GM19463 (cell line): Measurements from ENCODE around the gene MAPK8IP2.
"Not testable (repeated sequence)": the region's sequence is repeated elsewhere in the genome, so short reads cannot be mapped to it uniquely, and the experiment has no call there.

Experiments used
- ATAC-seq: cut with Tn5 transposase; IDR thresholded peaks from one replicate; pipeline ENCODE4 v1.9.1; 2021; ENCODE audit warnings: mild to moderate bottlenecking, moderate library complexity; ENCODE audit not compliant: unreplicated experiment

The MAPK8IP2 gene

DNA sequence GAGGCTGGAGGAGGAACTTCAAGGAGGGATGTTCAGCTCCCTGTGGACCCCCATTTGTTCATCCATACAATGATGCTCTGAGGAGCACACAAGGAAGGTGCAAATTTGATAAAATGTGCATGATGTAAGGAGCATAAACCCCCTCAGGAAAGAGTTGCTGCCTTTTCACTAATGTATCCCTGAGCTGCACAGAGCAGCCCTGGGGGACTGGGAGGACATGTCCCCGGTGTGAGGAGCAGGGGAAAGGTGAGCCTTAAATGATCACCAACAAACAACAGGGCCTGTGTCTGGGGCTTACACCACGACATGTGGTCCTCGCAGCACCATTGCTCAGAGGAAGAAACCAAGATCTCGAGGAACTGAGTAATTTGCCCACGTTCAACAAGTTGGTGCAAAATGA lies 3.5 kb upstream of the MAPK8IP2 start:
- no peak for ATAC-seq

DNA sequence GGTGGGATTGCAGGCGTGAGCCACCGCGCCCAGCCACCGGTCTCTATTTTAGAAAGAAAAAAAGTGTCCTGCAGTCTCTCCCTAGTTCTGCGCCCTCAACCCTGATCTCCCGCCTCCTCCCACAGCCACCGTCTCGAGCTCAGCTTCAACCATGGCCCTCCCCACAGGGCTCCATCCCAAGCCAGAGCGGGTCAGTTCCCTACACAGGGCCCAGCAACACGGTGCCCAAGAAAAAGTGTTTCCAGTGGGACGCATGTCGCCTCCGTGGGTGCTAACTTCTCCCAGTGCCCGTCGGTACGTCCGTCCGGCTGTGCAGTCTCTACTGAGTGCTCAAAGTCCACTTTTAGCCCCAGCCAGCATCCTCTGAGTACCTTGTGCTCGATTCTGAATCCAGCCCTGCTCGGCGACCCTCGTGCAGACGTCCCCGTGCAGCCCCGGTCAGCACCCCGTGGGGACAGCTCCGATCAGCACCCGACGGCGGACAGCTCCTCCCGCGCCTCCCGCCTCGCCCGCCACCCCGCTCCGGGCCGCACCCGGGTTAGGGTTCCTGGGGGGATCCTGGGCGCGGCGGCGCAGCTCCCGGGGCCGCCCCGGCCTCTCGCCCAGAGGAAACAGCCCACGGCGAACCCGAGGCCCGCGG lies 657 bp upstream of the MAPK8IP2 start:
- no peak for ATAC-seq

DNA sequence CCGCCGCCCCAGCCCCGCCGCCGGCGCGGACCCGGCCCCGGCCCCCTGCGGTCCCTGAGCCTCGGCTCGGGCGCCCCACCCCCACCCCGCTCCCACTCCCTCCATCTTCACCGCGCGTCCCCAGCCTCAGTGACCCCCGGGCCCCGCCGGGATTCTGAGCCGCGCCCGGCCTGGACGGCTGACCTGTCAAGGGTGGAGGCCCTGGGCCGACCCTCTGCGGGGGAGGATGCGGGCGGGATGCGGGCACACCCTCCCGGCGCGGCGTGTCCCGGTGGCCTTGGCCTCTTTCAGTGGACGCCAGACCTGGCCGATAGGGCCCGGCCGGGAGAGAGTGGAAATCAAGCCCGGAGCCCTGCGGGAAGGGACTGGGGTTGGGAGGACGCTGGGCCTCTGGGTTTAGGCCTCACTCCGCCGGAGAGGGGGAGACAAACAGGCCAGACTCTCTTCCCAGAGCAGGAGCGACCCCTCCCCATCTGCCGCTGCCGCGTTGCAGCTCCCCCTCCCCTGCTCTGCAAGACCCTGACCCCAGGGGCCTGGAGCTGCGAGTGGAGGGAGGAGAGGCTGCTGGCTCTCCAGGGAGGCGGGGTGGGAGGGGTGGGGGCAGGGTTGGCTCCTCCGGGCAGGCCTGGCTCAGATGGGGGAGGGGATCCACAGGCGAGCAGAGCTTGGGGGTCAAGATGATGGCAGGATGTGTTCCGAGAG lies 525 bp downstream of the MAPK8IP2 start:
- no peak for ATAC-seq

DNA sequence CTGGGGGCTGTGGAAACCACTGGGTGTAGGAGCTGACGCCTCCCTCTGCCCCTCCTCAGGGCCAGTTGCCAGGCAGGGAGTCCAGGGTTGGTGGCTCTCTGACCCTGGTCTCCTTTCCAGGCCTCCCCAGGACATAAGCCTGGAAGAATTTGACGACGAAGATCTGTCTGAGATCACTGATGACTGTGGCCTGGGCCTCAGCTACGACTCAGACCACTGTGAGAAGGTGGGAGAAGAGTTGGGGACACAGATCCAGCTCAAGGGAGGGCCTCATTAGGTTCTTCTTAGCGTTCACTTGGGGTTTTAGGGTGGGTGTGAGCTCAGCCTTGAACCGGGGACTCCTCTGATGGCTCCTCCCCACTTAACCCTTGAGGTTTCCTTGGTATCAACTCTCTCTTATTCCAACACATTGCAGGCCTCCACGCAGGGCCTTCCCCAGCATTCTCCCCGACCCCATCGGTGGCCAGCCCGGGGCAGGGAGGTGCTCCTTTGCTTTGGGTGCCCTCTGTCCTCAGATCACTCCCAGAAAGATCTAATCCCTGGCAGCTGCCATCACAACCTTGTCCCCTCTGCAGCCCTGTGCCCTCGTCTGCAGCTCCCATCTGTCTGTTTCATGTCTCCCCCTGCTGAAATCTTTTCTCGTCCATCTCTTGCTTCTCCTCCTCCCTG lies 1.2 kb downstream of the MAPK8IP2 start:
- no peak for ATAC-seq

DNA sequence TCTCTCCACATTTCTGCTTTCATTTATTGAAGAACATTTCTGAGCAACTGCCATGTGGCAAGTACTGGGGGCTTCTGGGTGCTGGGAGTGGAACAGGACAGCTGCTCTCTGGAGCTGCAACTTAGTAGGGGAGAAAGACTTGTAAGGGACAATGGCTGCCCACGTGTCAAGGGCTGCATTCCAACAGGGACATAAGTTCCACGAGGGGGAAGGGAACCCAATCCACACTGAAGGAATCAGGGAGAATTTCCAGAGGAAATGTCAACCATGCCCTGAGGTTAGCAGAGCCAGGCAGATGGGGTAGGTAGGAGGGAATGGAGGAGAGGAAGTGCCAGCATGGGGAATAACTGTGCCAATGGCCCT lies 1.7 kb downstream of the MAPK8IP2 start:
- ATAC-seq: no peak

DNA sequence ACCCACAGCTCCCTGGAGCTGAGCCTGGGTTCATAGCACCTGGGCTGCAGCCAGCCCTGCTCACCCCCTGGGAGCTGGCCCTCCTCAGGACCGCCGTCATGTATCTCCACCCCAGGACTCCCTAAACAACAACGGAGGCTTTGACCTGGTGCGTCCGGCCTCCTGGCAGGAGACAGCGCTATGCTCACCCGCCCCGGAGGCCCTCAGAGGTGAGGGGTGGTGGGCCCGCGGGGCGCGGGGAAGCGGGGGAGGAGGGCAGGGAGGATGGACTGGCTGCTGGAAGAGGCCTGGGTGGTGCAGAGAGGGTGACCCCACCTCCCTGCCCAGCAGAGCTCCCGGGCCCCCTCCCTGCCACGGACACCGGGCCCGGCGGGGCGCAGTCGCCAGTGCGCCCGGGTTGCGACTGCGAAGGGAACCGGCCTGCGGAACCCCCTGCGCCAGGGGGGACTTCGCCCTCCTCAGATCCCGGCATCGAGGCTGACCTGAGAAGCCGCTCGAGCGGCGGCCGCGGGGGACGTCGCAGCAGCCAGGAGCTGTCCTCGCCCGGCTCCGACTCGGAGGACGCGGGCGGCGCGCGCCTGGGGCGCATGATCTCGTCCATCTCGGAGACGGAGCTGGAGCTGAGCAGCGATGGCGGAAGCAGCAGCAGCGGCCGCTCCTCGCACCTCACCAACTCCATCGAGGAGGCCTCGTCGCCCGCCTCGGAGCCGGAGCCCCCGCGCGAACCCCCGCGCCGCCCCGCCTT lies 3.1 kb downstream of the MAPK8IP2 start:
- no peak for ATAC-seq

DNA sequence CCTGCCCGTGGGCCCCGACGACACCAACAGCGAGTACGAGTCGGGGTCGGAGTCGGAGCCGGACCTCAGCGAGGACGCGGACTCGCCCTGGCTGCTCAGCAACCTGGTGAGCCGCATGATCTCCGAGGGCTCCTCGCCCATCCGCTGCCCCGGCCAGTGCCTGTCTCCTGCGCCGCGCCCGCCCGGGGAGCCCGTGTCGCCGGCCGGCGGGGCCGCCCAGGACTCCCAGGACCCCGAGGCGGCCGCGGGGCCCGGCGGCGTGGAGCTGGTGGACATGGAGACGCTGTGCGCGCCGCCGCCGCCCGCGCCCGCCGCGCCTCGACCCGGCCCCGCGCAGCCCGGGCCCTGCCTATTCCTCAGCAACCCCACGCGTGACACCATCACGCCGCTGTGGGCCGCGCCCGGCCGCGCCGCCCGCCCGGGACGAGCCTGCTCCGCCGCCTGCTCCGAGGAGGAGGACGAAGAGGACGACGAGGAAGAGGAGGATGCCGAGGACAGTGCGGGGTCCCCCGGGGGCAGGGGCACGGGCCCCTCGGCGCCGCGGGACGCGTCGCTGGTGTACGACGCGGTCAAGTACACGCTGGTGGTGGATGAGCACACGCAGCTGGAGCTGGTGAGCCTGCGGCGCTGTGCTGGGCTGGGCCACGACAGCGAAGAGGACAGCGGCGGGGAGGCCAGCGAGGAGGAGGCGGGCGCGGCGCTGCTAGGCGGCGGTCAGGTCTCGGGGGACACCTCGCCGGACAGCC lies 3.8 kb downstream of the MAPK8IP2 start:
- no peak for ATAC-seq

DNA sequence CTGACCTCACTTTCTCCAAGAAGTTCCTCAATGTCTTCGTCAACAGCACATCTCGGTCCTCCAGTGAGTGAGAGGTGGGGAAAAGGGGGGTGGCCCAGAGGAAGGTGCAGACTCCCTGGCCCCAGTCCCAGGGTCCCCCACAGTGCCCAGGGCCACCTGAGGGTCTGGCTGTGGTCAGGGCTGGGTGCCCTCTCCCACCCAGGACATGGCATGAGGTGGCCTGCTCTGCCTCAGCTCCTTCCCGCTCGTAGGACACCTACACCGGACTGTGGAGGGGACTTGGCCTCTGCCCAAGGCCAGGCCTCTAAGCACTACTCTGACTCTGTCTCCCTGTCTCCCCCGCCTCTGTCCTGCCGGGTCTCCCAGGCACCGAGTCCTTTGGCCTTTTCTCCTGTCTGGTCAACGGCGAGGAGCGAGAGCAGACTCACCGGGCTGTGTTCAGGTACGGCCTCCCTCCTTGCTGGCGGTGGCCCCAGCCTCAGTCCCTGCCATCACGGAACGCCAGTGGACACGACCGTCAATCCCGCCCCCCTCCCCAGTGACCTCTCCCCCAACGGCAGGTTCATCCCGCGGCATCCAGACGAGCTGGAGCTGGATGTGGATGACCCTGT lies 4.5 kb downstream of the MAPK8IP2 start:
- ATAC-seq: no peak

DNA sequence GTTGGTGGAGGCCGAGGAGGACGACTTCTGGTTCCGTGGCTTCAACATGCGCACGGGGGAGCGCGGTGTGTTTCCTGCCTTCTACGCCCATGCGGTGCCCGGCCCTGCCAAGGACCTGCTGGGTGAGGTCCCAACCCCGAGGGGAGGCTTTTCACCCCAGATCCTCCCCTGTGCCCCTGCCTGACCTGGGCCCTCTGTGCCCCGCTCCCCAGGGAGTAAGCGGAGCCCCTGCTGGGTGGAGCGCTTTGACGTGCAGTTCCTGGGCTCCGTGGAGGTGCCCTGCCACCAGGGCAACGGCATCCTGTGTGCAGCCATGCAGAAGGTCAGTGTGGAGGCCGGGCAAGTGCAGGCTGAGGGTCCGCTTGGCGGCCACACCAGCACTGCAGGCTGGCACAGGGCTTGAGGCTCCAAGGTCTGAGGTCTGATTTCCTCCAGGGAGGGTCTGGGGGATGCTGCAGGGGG lies 5.1 kb downstream of the MAPK8IP2 start:
- no peak for ATAC-seq

DNA sequence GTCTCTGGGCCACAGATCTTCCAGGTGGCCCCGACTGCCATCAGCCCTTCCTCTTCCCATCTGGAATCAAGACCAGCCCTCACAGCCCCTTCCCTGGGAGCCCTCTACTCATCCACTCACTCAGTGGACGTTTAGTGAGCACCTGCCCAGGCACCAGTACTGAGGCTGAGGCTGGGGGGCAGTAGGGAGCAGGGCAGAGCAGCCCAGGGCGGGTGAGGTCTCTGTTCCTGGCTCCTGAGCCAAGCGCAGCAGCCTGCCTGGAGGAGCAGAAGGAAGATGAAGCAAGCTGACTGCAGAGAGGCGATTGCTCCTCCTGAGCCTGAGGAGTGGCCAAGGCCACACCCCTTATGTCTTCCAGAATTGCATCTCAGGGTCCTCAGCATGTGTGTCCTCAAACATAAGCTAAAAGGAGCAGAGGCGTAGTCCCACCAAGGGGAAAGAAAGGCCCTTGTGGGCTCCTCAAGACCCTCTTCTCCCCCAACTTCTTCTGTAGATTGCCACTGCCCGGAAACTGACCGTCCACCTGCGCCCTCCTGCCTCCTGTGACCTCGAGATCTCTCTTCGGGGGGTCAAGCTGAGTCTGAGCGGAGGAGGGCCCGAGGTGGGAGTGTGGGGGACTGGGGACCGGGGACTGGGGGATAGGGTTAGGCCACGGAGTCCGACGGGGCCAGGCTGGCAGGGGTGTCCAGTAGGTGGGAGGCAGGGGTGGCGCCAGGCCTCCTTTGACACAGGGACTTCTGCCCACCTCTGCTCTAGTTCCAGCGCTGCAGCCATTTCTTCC lies 5.8 kb downstream of the MAPK8IP2 start:
- no peak for ATAC-seq

DNA sequence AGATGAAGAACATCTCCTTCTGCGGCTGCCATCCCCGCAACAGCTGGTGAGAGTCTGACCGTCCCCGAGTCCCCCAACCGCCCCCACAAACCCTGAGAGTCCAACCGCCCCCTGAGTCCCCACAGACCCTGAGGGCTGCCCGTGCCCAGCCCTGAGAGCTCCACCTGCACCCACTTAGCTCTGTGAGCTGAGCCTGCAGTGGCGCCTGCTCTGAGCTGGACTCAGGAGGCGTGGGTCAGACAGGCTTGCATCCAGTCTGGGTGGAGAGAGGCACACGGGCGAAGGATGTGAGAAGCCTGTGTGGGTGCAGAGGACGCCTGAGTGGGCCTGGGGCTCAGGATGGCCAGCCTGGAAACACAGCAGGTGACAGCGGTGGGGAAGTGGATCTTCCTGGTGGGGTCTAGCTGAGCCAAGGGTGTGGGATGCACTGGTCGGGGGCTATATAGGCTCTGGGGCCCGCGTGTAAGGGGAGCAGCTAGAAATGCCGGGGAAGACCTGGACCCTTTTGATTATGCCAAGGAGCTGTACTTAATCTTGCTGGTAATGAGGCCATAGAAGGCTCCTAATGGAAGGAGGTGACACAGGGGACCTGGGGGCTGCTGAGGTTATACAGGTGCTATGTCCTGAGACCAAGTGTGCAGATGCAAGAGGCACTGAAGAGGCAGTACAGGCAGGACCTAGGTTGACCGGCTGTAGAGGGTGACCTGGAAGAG lies 6.5 kb downstream of the MAPK8IP2 start:
- ATAC-seq: no peak

DNA sequence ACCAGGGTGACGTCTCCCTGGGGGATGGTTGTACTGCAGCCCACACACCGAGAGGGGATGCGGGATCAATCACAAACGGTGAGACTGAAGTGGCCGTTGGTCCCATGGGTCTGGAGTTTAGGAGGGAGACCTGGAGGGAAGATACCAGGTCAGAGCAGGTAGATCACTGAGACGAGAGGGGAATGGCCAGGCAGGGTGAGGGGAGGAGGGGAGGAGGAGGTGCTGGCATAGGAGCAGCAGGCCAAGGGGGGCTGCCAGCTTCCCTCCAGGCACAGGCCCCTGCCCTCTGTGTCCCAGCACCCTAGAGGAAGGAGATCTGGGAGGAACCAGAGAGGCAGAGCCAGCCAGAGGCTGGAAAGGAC lies 7.0 kb downstream of the MAPK8IP2 start:
- no peak for ATAC-seq

DNA sequence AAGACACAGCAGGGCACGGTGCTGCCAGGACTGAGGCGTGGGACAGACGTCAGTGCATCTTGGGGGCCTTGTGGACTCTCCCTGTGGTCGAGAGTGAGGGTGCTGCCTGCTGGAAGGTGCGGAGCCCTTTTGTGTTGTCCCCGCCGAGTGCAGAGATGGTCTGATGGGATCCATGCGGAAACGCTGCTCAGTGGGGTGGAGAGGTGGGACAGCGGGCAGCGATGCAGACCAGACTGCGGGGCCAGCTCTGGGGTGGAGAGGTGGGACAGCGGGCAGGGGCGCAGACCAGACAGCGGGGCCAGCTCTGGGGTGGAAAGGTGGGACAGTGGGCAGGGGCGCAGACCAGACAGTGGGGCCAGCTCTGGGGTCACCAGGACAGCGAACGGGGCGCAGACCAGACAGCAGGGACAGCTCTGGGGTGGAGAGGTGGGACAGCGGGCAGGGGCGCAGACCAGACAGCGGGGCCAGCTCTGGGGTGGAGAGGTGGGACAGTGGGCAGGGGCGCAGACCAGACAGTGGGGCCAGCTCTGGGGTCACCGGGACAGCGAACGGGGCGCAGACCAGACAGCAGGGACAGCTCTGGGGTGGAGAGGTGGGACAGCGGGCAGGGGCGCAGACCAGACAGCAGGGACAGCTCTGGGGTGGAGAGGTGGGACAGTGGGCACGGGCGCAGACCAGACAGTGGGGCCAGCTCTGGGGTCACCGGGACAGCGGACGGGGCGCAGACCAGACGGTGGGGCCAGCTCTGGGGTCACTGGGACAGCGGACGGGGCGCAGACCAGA lies 7.7 kb downstream of the MAPK8IP2 start:
- ATAC-seq: not testable (repeated sequence)

DNA sequence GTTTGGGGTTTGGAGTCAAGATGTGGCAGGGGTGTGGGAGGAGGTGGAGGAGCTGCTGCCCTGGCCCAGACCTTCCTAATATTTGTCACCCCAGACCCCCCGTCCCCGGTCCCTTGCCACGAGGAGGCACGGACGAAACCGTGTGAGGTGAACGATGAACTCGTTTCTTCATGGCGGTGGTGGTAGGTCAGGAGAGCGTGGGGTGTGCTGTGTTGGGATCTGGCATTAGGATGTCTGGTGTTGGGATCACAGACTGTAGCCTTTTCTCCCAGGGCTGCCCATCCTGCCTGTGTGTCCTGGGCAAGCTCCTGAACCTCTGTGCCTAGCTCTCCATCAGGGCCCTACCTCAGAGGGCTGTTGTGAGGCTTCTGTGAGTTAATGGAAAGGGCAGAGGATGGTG lies 8.4 kb downstream of the MAPK8IP2 start:
- no peak for ATAC-seq

DNA sequence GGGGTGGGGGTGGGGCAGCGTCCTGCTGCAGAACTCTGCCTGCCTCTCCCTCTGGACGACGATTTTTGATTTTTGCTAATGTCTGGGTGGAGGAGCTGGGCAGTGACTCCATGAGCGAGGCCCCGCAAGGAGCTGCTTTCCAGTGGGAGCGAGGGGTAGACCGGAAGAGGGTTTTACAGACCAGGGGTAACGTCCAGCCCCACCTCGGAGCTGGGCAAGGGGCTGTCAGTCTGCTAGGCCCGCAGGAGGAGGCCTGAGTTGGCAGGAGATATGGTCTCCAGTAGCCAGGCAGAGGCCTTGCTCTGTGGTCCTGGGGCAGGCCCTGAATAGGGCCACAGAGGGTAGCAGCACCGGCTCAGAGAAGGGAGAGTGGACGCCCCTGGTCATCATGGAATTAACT lies 9.0 kb downstream of the MAPK8IP2 start:
- no peak for ATAC-seq

DNA sequence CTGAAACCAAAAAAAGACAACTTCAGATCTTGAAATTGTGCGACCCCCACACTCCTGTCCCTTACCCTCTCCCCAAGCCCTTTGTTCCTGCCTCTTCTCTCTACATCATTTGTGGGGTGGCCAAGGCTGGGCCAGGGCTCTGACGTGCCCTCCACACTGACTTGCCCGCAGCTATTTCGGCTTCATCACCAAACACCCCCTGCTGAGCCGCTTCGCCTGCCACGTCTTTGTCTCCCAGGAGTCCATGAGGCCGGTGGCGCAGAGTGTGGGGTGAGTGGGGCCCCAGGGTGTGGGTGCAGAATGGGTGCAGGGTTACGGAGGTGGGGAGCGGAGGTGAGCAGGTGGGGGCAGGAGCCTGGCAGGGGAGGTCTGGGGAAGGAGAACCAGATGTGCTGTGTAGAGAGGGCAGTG lies 9.5 kb downstream of the MAPK8IP2 start:
- ATAC-seq: no peak

DNA sequence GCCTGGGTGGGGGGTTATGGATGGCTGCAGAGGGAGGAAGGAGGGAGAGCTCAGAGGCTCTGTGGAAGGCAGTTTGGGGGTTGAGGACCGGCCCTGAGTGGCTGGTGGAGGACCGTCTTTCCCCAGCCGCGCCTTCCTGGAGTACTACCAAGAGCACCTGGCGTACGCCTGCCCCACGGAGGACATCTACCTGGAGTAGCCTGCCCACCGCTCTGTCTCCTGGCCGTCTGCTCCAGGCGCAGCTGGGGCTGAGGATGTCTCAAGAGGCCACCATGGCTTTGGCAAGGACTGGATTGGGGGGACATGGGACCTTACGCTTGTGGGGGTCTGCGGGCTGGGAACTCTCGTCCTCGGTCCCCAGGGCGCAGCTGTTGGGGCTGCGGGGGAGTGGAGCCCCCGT lies 10.0 kb downstream of the MAPK8IP2 start:
- no peak for ATAC-seq

DNA sequence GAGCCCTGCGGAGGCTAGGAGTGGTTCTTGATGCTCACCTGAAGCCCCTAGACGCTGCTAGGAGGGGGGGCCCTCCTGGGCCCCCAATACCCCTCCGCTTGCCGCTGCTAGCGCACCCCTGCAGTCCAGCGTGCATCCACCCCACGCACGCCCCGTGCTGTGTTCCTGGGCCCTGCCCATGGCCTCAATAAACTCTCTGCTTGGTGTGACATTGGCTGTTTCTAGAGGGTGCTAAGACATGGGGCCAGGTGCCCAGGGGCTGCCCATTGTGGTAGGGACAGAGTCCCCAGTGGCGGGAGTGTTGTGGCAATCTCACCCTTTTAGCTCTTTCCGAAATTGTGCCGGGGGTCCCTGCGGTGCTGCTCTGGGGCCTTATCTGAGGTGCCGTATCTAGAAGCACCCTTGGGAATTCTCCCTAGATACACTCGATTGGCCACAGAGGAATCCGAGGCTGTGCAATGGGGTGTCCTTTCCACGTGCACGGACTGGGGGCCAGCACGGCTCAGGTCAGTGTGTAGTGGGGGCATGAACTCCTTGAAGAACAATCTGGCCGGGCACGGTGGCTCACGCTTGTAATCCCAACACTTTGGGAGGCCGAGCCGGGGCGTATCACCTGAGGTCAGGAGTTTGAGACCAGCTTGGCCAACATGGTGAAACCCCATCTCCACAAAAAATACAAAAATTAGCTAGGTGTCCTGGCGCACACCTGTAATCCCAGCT lies 10.9 kb downstream of the MAPK8IP2 start:
- no peak for ATAC-seq
